Mucosa of stomach (tissue), 1 donor: ENCODE results near the gene GFI1.

Experiments
- H3K27me3 ChIP-seq: one replicate; pipeline ENCODE4 v1.7.0; 2013; ENCODE audit warnings: mild to moderate bottlenecking, low read length; ENCODE audit not compliant: control insufficient read depth, insufficient read depth
- H3K36me3 ChIP-seq: one replicate; pipeline ENCODE4 v1.7.0; 2013; ENCODE audit warnings: low read length; ENCODE audit not compliant: control insufficient read depth, insufficient read depth
- H3K4me1 ChIP-seq: one replicate; pipeline ENCODE4 v1.7.0; 2013; ENCODE audit warnings: mild to moderate bottlenecking, low read length; ENCODE audit not compliant: control insufficient read depth, insufficient read depth
- H3K4me3 ChIP-seq: one replicate; pipeline ENCODE4 v1.7.0; 2013; ENCODE audit warnings: low read length
- H3K9ac ChIP-seq: one replicate; pipeline ENCODE4 v1.7.0; 2013; ENCODE audit warnings: mild to moderate bottlenecking, low read length, moderate library complexity
- H3K9me3 ChIP-seq: one replicate; pipeline ENCODE4 v1.7.0; 2013; ENCODE audit warnings: mild to moderate bottlenecking, low read length, moderate library complexity; ENCODE audit not compliant: control insufficient read depth
- donor health status: Pancreatic carcinoma.

The GFI1 gene

DNA sequence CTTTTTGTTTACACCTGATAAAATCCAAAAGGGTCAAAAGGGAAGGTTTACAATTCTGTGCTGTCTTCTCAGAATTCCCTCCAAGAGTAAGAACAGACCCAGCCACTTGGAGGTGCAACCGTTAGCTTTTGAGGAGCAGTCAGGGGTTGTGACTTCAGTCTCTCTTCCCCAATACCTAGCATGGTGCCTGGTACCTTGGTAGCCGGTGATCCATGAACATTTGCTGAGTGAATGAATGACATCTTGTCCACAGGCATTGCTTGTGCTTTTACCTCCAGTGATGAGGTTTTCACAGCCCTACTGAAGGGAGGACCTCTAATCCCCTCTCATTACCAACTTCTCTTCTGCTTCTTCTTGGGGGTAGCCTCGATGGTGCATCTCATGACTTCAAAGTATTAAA, 11.7 kb downstream of the GFI1 start:
- no peaks in the 10 kb centered on the region for H3K4me1 ChIP-seq

DNA sequence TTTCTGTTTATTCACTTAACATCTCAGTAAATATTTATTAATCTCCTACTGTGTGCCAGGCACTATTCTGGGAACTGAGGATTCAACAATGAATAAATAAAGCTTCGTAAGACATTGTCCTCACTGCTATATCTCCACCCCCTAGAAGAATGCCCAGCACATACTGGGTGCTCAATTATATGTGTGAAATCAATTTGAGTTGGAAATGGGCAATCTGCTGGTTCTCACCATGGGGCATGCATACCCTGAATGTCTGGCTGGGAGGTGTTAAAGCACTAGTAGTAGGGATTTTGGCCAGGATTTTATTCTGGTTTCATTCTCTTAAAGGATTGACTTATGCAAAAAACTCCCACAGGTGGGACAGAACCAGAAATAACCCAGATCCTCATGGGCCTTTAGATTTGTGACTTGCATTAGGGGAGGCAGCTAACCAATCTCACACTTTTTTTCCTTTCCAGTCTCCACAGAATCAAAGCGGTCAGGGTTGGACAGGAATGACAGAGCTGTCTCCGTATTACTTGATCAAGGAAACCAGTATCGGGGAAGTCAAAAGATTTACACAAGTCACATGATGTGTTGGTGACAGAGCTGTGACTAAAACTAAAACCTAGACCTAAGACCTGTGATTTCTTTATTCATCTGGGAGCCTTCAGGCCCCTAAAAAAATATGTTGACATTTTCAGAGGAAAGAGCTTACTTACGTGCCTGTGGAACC, 12.8 kb downstream of the GFI1 start:
- Histone ChIP-seq H3K27me3 (peaks cover 16% of the 10 kb centered on the region), H3K36me3 (no peaks in the 10 kb centered on the region), H3K4me3 (no peak overlapping the region), H3K4me1 (no peaks in the 10 kb centered on the region), H3K9ac (no peak overlapping the region), H3K9me3 (no peaks in the 10 kb centered on the region)

More for the DNA sequence above, 11.7 kb downstream of the GFI1 start:
- Histone ChIP-seq H3K9me3 (no peaks in the 10 kb centered on the region), H3K9ac (no peak overlapping the region), H3K27me3 (peaks cover 27% of the 10 kb centered on the region), H3K4me3 (no peak overlapping the region), H3K36me3 (no peaks in the 10 kb centered on the region)

DNA sequence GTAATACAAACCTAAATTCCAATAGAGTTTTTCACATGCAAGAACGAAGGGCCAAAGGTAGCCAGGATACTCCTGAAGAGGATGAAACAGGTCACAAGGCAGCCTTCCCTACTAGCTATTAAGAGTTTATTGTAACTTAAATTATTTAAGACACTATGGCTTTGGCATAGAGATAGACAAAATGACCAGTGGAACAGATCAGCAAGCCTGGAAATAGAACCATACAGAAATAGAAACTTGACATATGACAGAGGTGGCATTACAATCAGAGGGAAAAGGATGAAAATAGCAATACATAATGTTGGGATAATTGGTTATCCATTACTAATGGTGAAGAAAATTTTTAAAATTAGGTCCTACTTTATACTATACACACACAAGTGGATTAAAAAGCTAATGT, 16.5 kb downstream of the GFI1 start:
- Histone ChIP-seq H3K9ac (no peak overlapping the region), H3K9me3 (no peaks in the 10 kb centered on the region), H3K36me3 (no peaks in the 10 kb centered on the region), H3K4me3 (no peak overlapping the region), H3K4me1 (no peaks in the 10 kb centered on the region), H3K27me3 (no peaks in the 10 kb centered on the region)

DNA sequence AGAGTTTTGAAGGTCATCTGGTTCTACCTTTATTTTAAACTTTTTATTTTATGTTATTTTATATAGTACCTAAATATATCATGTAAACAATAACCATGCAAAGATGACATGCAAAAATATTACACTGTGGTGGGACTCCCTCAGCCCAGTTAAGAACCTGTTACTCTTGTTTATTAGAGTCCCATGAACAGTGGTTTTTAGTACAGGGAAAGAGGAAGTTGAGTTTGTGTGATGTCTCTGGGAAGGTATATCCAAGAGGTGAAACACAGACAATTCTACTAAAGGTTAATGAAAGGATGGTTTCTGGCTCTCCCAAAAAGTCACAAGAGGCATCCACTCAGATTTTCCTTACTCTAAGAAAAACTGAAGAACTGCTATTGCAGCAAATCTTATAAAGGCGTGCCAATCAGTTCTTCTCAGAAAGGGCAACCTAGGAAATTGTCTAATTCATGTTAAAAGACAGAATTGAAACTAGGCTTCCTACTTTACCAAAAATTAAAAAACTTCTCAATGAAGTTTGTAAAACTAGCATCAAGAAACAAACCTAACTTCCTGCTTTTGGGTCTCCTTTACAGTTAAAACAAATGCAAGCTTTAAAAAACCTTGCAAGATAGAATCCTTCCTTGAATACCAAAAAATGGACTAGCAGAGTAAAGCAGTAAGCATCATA, 19.9 kb downstream of the GFI1 start:
- Histone ChIP-seq H3K4me1 (no peaks in the 10 kb centered on the region), H3K27me3 (no peaks in the 10 kb centered on the region), H3K9ac (no peak overlapping the region), H3K36me3 (no peaks in the 10 kb centered on the region), H3K9me3 (no peaks in the 10 kb centered on the region), H3K4me3 (no peak overlapping the region)

DNA sequence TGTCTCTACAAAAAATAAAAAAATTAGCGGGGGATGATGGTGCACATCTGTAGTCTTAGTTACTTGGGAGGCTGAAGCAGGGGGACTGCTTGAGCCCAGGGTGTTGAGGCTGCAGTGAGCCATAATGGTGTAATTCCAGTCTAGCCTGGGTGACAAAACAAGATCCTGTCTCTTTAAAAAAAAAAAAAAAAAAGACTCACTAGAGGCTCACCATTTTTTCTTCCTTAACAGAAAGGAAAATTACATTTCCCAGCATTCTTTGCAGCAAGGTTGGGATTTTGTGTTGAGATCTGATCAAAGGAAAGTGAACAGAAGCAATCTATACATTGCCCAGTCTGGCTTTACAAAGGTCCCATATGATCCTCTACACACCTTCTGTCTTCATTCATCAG, 21.5 kb downstream of the GFI1 start:
- no peak overlapping the region for H3K9ac ChIP-seq
- H3K27me3 ChIP-seq: no peaks in the 10 kb centered on the region
- no peak overlapping the region for H3K4me3 ChIP-seq
- H3K4me1 ChIP-seq: no peaks in the 10 kb centered on the region
- no peaks in the 10 kb centered on the region for H3K36me3 ChIP-seq
- no peaks in the 10 kb centered on the region for H3K9me3 ChIP-seq

DNA sequence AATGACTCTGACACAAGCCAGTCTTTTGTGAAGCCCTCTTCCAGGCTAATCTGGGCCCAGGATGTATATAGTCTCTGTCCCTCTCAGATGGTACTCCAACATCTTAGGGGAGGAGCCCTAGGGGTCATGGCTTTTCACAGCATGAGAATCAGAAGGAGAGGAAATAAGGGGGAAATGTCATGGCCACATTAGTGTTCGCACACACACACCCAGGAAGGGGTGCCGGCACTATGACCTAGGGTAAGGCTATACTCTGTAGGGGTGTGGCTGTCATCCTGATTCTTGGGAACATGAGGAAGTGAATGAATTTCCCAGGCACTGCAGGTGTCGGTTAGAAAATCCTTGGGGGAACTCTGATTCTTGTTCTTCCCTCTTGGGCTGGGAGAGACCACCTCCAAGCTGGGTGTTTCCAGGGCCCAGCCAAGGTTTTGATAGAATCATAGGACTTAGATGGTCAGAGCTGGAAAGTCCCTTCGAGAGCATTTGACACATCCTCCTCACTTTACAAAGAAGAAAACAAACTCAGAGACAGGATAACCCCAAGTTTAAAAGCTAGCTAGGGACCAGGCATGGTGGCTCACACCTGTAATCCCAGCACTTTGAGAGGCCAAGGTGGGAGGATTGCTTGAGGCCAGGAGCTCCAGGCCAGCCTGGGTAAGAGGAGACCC, 22.0 kb downstream of the GFI1 start:
- no peaks in the 10 kb centered on the region for H3K4me1 ChIP-seq
- no peak overlapping the region for H3K9ac ChIP-seq
- H3K36me3 ChIP-seq: no peaks in the 10 kb centered on the region
- no peaks in the 10 kb centered on the region for H3K9me3 ChIP-seq
- no peaks in the 10 kb centered on the region for H3K27me3 ChIP-seq
- no peak overlapping the region for H3K4me3 ChIP-seq

DNA sequence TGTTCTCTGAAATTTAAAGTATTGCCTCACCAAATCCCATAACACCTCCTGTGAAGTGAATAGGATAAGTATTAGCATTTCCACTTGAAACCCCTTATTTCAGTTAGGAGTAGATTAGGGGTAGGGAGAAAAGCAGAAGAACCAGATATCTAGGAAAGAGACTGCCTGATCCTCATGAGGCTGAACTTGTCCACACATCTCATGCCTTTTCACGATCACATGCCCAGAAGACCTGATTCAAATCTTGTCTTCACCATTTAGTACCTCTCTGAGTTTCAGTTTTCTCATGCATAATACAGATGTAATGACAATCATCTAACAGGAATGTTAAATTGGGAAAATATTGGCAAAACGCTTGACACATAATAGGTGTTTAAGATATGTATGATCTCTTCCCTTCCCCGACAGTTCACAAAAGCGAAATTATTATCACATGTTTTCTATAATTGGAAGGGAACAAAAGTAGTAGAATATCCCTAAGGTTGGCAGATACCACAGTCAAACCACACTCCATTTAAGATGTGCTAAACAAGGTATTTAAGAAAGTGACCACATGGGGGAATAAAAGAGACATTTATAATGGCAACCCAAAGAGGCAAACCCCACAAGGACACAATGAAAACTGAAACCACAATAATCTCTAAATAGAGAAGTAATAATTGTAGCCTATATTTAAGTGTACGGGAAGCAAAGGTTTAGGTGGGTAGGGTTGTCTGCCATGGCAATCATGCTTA, 25.2 kb downstream of the GFI1 start:
- Histone ChIP-seq H3K36me3 (no peaks in the 10 kb centered on the region), H3K27me3 (no peaks in the 10 kb centered on the region), H3K9ac (no peak overlapping the region), H3K4me3 (no peak overlapping the region), H3K9me3 (no peaks in the 10 kb centered on the region), H3K4me1 (no peaks in the 10 kb centered on the region)

DNA sequence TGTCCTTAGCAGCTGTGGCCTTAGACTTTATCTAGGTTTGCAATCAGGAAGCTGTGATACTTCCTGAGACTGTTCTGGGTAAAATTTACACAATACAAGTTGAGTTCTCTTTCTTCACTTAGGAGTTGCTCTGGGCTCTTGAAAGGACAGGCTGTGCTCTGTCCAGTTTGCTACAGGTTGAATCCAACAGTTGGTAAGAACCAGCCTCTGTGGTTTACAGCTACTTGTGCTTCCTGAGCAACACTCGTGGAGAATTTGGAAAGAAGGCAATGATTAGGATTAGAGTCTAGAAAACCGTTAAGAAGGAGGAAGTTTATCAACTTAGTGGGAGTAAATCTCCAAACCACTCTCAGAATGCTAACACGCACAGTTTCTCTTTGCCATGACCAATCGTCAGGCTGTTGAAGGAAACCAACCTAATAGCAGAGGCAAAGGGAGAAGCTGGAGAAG, 26.8 kb downstream of the GFI1 start:
- H3K4me3 ChIP-seq: no peak overlapping the region
- no peaks in the 10 kb centered on the region for H3K27me3 ChIP-seq

DNA sequence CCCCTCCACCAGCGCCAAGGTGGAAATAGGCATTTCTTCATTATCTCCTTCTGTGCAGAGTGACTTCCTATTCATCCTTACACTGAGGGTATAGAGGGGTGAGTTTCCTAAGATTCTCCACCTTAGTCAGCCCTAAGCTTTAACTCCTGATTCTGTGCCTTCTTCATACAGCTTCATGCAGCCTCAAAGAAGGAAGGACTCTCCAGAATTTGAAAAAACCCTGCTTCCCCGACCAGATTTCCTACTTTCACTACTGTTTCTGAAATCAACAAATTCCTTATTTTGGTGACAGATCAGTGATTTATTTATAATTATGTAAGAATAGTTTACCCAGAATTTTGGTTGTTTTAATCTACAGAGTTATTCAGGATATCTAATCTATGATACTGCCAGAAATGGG, 28.6 kb downstream of the GFI1 start:
- Histone ChIP-seq H3K27me3 (no peaks in the 10 kb centered on the region), H3K4me1 (no peaks in the 10 kb centered on the region), H3K4me3 (no peak overlapping the region), H3K36me3 (no peaks in the 10 kb centered on the region), H3K9ac (no peak overlapping the region), H3K9me3 (no peaks in the 10 kb centered on the region)

More for the DNA sequence above, 26.8 kb downstream of the GFI1 start:
- no peaks in the 10 kb centered on the region for H3K4me1 ChIP-seq
- no peak overlapping the region for H3K9ac ChIP-seq
- no peaks in the 10 kb centered on the region for H3K9me3 ChIP-seq
- no peaks in the 10 kb centered on the region for H3K36me3 ChIP-seq

DNA sequence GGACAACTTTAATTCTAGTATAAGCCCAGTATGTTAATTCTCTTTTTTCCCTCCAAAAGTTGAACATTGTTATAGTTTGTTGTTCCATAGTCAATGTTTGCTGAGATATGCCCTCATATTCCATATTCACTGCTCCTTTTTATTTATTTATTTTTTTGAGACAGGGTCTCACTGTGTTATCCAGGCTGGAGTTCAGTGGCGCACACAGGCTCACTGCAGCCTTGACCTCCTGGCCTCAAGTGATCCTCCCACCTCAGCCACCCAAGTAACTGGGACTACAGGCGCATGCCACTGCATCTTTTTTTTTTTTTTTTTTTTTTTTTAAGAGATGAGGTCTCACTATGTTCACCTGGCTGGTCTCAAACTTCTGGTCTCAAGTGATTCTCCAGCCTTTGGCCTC, 38.7 kb downstream of the GFI1 start:
- H3K27me3 ChIP-seq: no peaks in the 10 kb centered on the region
- H3K36me3 ChIP-seq: no peaks in the 10 kb centered on the region
- no peak overlapping the region for H3K9ac ChIP-seq
- no peaks in the 10 kb centered on the region for H3K4me1 ChIP-seq
- no peak overlapping the region for H3K4me3 ChIP-seq
- no peaks in the 10 kb centered on the region for H3K9me3 ChIP-seq

DNA sequence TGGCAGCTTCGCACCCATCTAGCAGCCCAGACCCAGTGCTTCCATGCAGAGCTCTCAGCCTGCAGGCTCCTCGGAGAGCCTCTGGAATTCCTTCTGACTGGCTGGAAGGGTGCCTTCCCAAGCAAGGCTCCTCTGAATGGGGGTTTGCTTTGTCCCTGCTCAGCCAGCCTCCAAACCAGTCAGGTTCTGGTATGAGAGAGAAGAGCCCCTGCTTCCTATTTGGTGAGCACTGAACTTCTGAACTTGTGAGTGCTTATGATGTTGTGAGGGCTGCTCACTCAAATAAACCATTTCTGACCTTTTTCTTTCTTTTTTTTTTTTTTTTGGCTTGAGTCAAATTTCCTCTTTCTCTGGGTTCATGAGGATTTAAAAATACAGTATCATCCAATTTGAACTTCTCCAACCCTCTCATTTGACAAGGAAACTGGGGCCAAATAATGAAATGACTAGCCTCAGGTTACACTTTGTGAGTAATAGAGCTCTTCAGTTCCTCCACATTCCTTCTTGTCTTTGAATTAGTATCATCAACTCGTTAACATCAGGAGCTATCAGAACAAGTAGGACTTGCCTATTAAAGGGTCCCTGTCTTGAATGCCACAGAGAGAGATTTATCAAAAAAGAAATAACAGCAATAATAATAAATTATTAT, 39.6 kb downstream of the GFI1 start:
- H3K4me1 ChIP-seq: no peaks in the 10 kb centered on the region
- no peak overlapping the region for H3K9ac ChIP-seq
- H3K4me3 ChIP-seq: no peak overlapping the region
- no peaks in the 10 kb centered on the region for H3K27me3 ChIP-seq
- H3K9me3 ChIP-seq: no peaks in the 10 kb centered on the region
- H3K36me3 ChIP-seq: no peaks in the 10 kb centered on the region
